Caco-2 (cell line): ENCODE data around the gene RBBP4. TPM values are rescaled to one million over a fixed set of nuclear protein-coding genes. Genes with fewer than 3 reads are reported as not detected.
A peak's percentile ranks its signal among the peaks of the same experiment; 100 is the strongest.
"Not testable (repeated sequence)": the region's sequence is repeated elsewhere in the genome, so short reads cannot be mapped to it uniquely, and the experiment has no call there.

Source experiments
- BruUV-seq: library from RNA; stranded (reverse); fragments of 400-500 nt; replicated peaks from 2 replicates; lab custom pipeline; 2021; lab: Mats Ljungman, UMichigan
- CTCF ChIA-PET: fragments of 300-600 bp; sonication (Branson Sonifier 250); formaldehyde crosslinking; loops from one replicate; lab custom pipeline; 2022; ENCODE audit warnings: antibody characterized with exemption; lab: Charles Lee
- POLR2A ChIA-PET: fragments of 300-600 bp; sonication (Branson Sonifier 250); formaldehyde crosslinking; loops from one replicate; lab custom pipeline; 2022; ENCODE audit warnings: antibody characterized with exemption; lab: Charles Lee
- DNase-seq, 2 experiments: peaks; one replicate each; pipeline versions ENCODE4 v3.0.0 to v3.0.0-alpha.2; 2020 to 2022
- H3K27me3 ChIP-seq: replicated peaks from 2 replicates; pipeline ENCODE4 v1.6.0; 2011; ENCODE audit warnings: low read length; ENCODE audit not compliant: control insufficient read depth, insufficient read depth
- H3K36me3 ChIP-seq: 2 replicates; pipeline ENCODE4 v1.5.1; 2011; ENCODE audit warnings: low read length; ENCODE audit not compliant: control insufficient read depth, insufficient read depth
- H3K4me1 ChIP-seq: fragments of 250-450 bp; sonication (Bioruptor Pico); 2 replicates; pipeline ENCODE4 v1.5.1; 2020; ENCODE audit warnings: mild to moderate bottlenecking
- H3K4me3 ChIP-seq: 2 replicates; pipeline ENCODE4 v1.5.1; 2011; ENCODE audit warnings: low read depth, mild to moderate bottlenecking, control low read depth, low read length
- H3K9me3 ChIP-seq: fragments of 250-450 bp; sonication (Bioruptor Pico); 2 replicates; pipeline ENCODE4 v1.5.1; 2020; ENCODE audit warnings: mild to moderate bottlenecking, moderate library complexity
- H3K27ac Mint-ChIP-seq: one replicate; pipeline ENCODE4 v1.8.0; 2022; ENCODE audit warnings: mixed read lengths; ENCODE audit not compliant: unreplicated experiment
- H3K27me3 Mint-ChIP-seq: one replicate; pipeline ENCODE4 v1.8.0; 2022; ENCODE audit warnings: mixed read lengths; ENCODE audit not compliant: insufficient read depth, unreplicated experiment
- H3K36me3 Mint-ChIP-seq: one replicate; pipeline ENCODE4 v1.8.0; 2022; ENCODE audit warnings: mild to moderate bottlenecking, mixed read lengths; ENCODE audit not compliant: insufficient read depth, unreplicated experiment
- H3K4me1 Mint-ChIP-seq: one replicate; pipeline ENCODE4 v1.8.0; 2022; ENCODE audit warnings: low read depth, mixed read lengths; ENCODE audit not compliant: unreplicated experiment
- H3K4me3 Mint-ChIP-seq: one replicate; pipeline ENCODE4 v1.8.0; 2022; ENCODE audit warnings: mild to moderate bottlenecking, moderate library complexity, mixed read lengths; ENCODE audit not compliant: unreplicated experiment
- H3K9me3 Mint-ChIP-seq: one replicate; pipeline ENCODE4 v1.8.0; 2022; ENCODE audit warnings: mixed read lengths; ENCODE audit not compliant: unreplicated experiment
- CTCF ChIP-seq, 2 experiments: fragments of 200-600 bp in 1 of 2; IDR thresholded peaks; 1 replicate in 1 of 2; 2 replicates in 1 of 2; pipeline versions ENCODE4 v1.5.1 to v1.8.0; 2011 to 2022; ENCODE audit warnings: antibody characterized with exemption in 1 of 2, control low read depth in 1 of 2, inconsistent platforms in 1 of 2, low read depth in 1 of 2, low read length in 1 of 2, mild to moderate bottlenecking in 1 of 2, moderate library complexity in 1 of 2; ENCODE audit not compliant: insufficient read depth in 1 of 2, severe bottlenecking in 1 of 2, unreplicated experiment in 1 of 2
- intact Hi-C: fragments of 100-400 bp; cut with micrococcal nuclease; formaldehyde crosslinking; loops from one replicate; pipeline ENCODE4 v1.10.0; 2022; ENCODE audit not compliant: unreplicated experiment
- total RNA-seq: library from RNA; stranded (reverse); gene quantifications from 2 replicates; pipeline ENCODE4 v1.2.3, GENCODE V29; 2022

The RBBP4 gene
- total RNA-seq, 1 experiment from 2014 or later, result 179 TPM

DNA sequence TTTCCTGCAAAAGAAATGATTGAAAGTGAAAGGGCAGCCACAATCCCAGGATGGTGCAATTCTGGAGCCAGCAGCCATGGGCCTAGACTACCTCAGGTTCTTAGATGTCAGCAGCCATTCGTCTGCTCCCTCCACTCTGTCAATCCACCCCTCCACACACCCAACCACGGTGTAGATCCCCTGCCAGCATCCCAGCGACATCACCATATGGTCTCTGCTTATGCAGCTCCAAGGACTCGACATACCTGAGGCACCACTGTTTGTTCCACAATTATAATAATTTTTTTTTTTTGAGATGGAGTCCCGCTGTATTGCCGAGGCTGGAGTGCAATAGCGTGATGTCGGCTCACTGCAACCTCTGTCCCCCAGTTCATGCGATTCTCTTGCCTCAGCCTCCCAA lies 45.0 kb downstream of the RBBP4 start:
- no TSS peak for BruUV-seq

GRCh38 chr1:32696996-32697395 lies 46.0 kb downstream of the RBBP4 start:
- H3K9me3 ChIP-seq, H3K27me3 Mint-ChIP-seq, H3K4me3 ChIP-seq, H3K27ac Mint-ChIP-seq, H3K36me3 Mint-ChIP-seq, DNase-seq, POLR2A ChIA-PET, BruUV-seq, H3K4me3 Mint-ChIP-seq, H3K27me3 ChIP-seq, H3K9me3 Mint-ChIP-seq, CTCF ChIA-PET, H3K36me3 ChIP-seq, H3K4me1 ChIP-seq, H3K4me1 Mint-ChIP-seq, intact Hi-C loops: not testable (repeated sequence)

More for the DNA sequence above, 45.0 kb downstream of the RBBP4 start:
- no peaks in the 10 kb centered on the region for H3K4me1 ChIP-seq
- DNase-seq, result no peak
- H3K4me3 Mint-ChIP-seq, result no peak overlapping the region
- no peak overlapping the region for H3K27ac Mint-ChIP-seq
- no peaks in the 10 kb centered on the region for H3K36me3 Mint-ChIP-seq
- H3K9me3 ChIP-seq, result no peaks in the 10 kb centered on the region
- H3K9me3 Mint-ChIP-seq, result no peaks in the 10 kb centered on the region
- CTCF ChIA-PET, result no interaction called here
- TF ChIP-seq CTCF (IDR thresholded peaks at IDR 0.05; ENCODE audit: insufficient read depth in 1 of 2, low read depth in 1 of 2, low read length in 1 of 2, severe bottlenecking in 1 of 2, unreplicated experiment in 1 of 2), result no peak
- no peaks in the 10 kb centered on the region for H3K4me1 Mint-ChIP-seq
- no peaks in the 10 kb centered on the region for H3K27me3 Mint-ChIP-seq
- no peaks in the 10 kb centered on the region for H3K27me3 ChIP-seq
- POLR2A ChIA-PET, result no interaction called here
- H3K4me3 ChIP-seq, result no peak overlapping the region
- intact Hi-C loops, result no loop called here
- no peaks in the 10 kb centered on the region for H3K36me3 ChIP-seq

DNA sequence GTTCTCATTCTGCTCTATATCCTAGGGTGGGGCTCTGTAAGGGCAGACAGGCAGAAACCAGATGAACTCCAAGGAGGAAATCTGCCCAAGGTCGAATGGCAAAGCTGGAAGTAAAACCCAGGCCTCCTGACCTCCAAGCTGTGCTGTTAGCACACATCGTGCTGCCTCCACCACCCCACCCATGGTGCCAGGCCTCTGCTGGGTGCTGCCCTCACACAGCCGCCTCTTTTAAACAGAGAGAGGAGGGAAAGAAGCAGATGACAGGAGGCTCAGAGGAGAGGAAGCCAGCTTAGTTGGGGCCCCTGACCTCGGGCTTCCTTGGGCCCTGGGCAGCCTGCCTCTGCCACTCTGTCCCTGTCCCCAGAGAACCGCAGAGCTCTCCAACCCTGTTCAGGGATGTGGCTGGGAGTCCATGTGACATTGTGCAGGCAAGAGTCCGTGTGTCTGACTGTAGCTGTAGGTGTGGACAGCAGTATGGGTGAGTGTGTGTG lies 50.5 kb downstream of the RBBP4 start:
- ChIA-PET POLR2A (no interaction called here), CTCF (no interaction called here)
- Histone ChIP-seq H3K9me3 (no peaks in the 10 kb centered on the region), H3K27me3 (no peaks in the 10 kb centered on the region), H3K4me1 (no peaks in the 10 kb centered on the region), H3K36me3 (no peaks in the 10 kb centered on the region), H3K4me3 (no peak overlapping the region)
- no TSS peak for BruUV-seq
- DNase-seq, result no peak
- no peak for TF ChIP-seq CTCF (IDR thresholded peaks at IDR 0.05; ENCODE audit: insufficient read depth in 1 of 2, low read depth in 1 of 2, low read length in 1 of 2, severe bottlenecking in 1 of 2, unreplicated experiment in 1 of 2)
- Mint-ChIP-seq H3K27me3 (no peaks in the 10 kb centered on the region), H3K4me1 (peaks cover 7% of the 10 kb centered on the region), H3K36me3 (no peaks in the 10 kb centered on the region), H3K27ac (no peak overlapping the region), H3K4me3 (peak overlapping the region; percentile 61), H3K9me3 (no peaks in the 10 kb centered on the region)
- intact Hi-C loops, result no loop called here
